Dedifferentiated amniotic fluid mesenchymal stem cell (primary cell): Measurements from ENCODE around the gene ZNF792.
"Not testable (repeated sequence)": the region's sequence is repeated elsewhere in the genome, so short reads cannot be mapped to it uniquely, and the experiment has no call there.

ENCODE experiments used
- DNase-seq: peaks from one replicate; pipeline ENCODE4 v3.0.0-alpha.2; 2016; ENCODE audit errors: extremely low spot score

The ZNF792 gene

GRCh38 chr19:34998777-34999497 lies 34.9 kb upstream of the ZNF792 start:
- no peak for DNase-seq

- DNase-seq = not testable (repeated sequence)
Observed at GRCh38 chr19:34998224-34998623, 34.2 kb upstream of the ZNF792 start.

- DNase-seq = no peak
Observed at GRCh38 chr19:34997071-34997617, 33.1 kb upstream of the ZNF792 start.

GRCh38 chr19:34995551-34995950 lies 31.5 kb upstream of the ZNF792 start:
- DNase-seq = no peak

- no peak for DNase-seq
Observed at GRCh38 chr19:34994643-34995541, 30.9 kb upstream of the ZNF792 start.

GRCh38 chr19:34994286-34994642 lies 30.2 kb upstream of the ZNF792 start:
- DNase-seq = no peak

GRCh38 chr19:34992582-34992981 lies 28.6 kb upstream of the ZNF792 start:
- not testable (repeated sequence) for DNase-seq

- DNase-seq = no peak
Observed at GRCh38 chr19:34991542-34992333, 27.7 kb upstream of the ZNF792 start.

- no peak for DNase-seq
Observed at GRCh38 chr19:34990578-34991192, 26.7 kb upstream of the ZNF792 start.

GRCh38 chr19:34989298-34989697 lies 25.3 kb upstream of the ZNF792 start:
- no peak for DNase-seq

- no peak for DNase-seq
Observed at GRCh38 chr19:34988119-34988518, 24.1 kb upstream of the ZNF792 start.

GRCh38 chr19:34985249-34986022 lies 21.4 kb upstream of the ZNF792 start:
- DNase-seq = no peak

- no peak for DNase-seq
Observed at GRCh38 chr19:34984287-34984686, 20.3 kb upstream of the ZNF792 start.

GRCh38 chr19:34983786-34984185 lies 19.8 kb upstream of the ZNF792 start:
- no peak for DNase-seq

GRCh38 chr19:34982275-34982674 lies 18.2 kb upstream of the ZNF792 start:
- DNase-seq = no peak

- DNase-seq = no peak
Observed at GRCh38 chr19:34979819-34980640, 16.0 kb upstream of the ZNF792 start.

- DNase-seq = no peak
Observed at GRCh38 chr19:34976611-34977010, 12.6 kb upstream of the ZNF792 start.

GRCh38 chr19:34975056-34975455 lies 11.0 kb upstream of the ZNF792 start:
- DNase-seq = no peak

GRCh38 chr19:34974646-34975045 lies 10.6 kb upstream of the ZNF792 start:
- no peak for DNase-seq

GRCh38 chr19:34972163-34972705 lies 8.2 kb upstream of the ZNF792 start:
- DNase-seq = no peak
